SK-N-MC (cell line): Measurements from ENCODE around the gene PFN1.

Source experiments
- EZH2 ChIP-seq: fragments of 200-600 bp; sonication (generic); IDR thresholded peaks from one replicate; pipeline ENCODE4 v1.6.1; 2017; ENCODE audit warnings: antibody characterized with exemption
- POLR2AphosphoS5 ChIP-seq: IDR thresholded peaks from 2 replicates; pipeline ENCODE4 v1.6.1; 2012; ENCODE audit warnings: mild to moderate bottlenecking, low read depth, low read length, borderline replicate concordance

- TF ChIP-seq POLR2AphosphoS5 (no peak), EZH2 (no peak)
Measured at GRCh38 chr17:4982305-4982704, 34.0 kb upstream of the PFN1 start.
